BLaER1 treated with 17β-estradiol and CSF1 and Interleukin-3, amounts not matched to agents 10 nM and 100 nM (cell line): ENCODE results near the gene IL11.
"Not testable (repeated sequence)": the region's sequence is repeated elsewhere in the genome, so short reads cannot be mapped to it uniquely, and the experiment has no call there.

Experiments used
- H3K27ac ChIP-seq, 11 experiments: shearing (Covaris generic); formaldehyde crosslinking; 2 replicates each; pipeline ENCODE4 v1.8.1; 2022
- H3K27me3 ChIP-seq, 11 experiments: shearing (Covaris generic); formaldehyde crosslinking; 2 replicates each; pipeline ENCODE4 v1.8.1; 2022
- H3K36me3 ChIP-seq, 11 experiments: shearing (Covaris generic); formaldehyde crosslinking; 2 replicates each; pipeline ENCODE4 v1.8.1; 2022
- H3K4me1 ChIP-seq, 10 experiments: shearing (Covaris generic); formaldehyde crosslinking; 2 replicates each; pipeline ENCODE4 v1.8.1; 2022
- H3K4me2 ChIP-seq, 11 experiments: shearing (Covaris generic); formaldehyde crosslinking; 2 replicates each; pipeline ENCODE4 v1.8.1; 2022
- H3K4me3 ChIP-seq, 10 experiments: shearing (Covaris generic); formaldehyde crosslinking; 2 replicates each; pipeline ENCODE4 v1.8.1; 2022
- H3K9ac ChIP-seq, 11 experiments: shearing (Covaris generic); formaldehyde crosslinking; 2 replicates each; pipeline ENCODE4 v1.8.1; 2022
- H3K9me3 ChIP-seq, 11 experiments: shearing (Covaris generic); formaldehyde crosslinking; replicated peaks in 1 of 11; 2 replicates each; pipeline ENCODE4 v1.8.1; 2022
- H4K20me1 ChIP-seq, 11 experiments: shearing (Covaris generic); formaldehyde crosslinking; 2 replicates each; pipeline ENCODE4 v1.8.1; 2022
- Cebpa-rat ChIP-seq, 11 experiments: shearing (Covaris generic); IDR thresholded peaks; 2 replicates each; pipeline ENCODE4 v1.8.1; 2022

Gene IL11

GRCh38 chr19:55336101-55336500 is 34.2 kb downstream of the IL11 start:
- Histone ChIP-seq H3K4me2 (no peak overlapping the region), H3K27ac (no peak overlapping the region), H3K4me1 (peaks cover 12 to 50% (median 38%) of the 10 kb centered on the region in 10 experiments), H3K4me3 (no peak overlapping the region), H4K20me1 (no peaks in the 10 kb centered on the region), H3K9ac (no peak overlapping the region), H3K27me3 (no peaks in the 10 kb centered on the region), H3K9me3 (no peaks in the 10 kb centered on the region; a peak in 1 of 22 replicates), H3K36me3 (no peaks in the 10 kb centered on the region)
- TF ChIP-seq Cebpa-rat (IDR thresholded peaks at IDR 0.05), result no peak

DNA sequence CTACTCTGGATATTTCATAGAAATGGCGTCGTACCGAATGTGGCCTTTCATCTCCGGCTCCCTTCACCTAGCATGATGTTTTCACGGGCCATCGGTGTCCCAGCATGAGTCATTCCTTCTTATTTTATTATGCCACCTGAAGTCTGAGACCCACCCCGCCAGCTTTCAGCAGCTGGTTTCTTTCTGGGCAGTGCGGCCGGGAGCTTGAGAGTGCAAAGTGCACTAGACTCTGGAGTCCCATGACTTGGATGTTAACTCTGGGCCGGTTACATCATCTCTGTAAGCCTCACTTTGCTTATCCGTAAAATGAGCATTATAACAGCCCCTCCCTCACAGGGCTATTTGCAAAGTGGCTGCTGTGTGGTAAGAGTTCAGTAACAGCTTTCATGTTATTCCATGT is 36.4 kb downstream of the IL11 start:
- Histone ChIP-seq H3K9me3 (no peaks in the 10 kb centered on the region; a peak in 1 of 22 replicates), H3K4me1 (peaks cover 12 to 64% (median 38%) of the 10 kb centered on the region in 10 experiments), H3K36me3 (no peaks in the 10 kb centered on the region), H3K27ac (no peak overlapping the region), H3K27me3 (no peaks in the 10 kb centered on the region), H3K4me2 (peak overlapping the region in 3 of 11 experiments; percentile 7 to 20 (median 13); a peak in 3 of 22 replicates), H3K4me3 (no peak overlapping the region), H4K20me1 (no peaks in the 10 kb centered on the region), H3K9ac (no peak overlapping the region)
- no peak for TF ChIP-seq Cebpa-rat (IDR thresholded peaks at IDR 0.05)

DNA sequence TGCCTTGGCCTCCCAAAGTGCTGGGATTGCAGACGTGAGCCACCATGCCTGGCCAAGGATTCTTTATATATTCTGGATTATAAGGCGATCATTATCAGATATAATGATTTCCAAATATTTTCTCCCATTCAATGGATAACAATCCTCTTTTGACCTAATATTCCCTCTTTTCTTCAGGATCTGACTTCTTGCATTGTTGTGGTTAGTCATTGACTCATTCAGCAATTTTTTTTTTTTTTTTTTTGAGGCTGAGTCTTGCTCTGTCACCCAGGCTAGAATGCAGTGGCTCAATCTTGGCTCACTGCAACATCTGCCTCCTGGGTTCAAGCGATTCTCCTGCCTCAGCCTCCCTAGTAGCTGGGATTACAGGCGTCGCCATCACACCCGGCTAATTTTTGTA is 40.5 kb downstream of the IL11 start:
- H3K27me3 ChIP-seq, H3K4me3 ChIP-seq, H4K20me1 ChIP-seq, H3K9ac ChIP-seq, H3K36me3 ChIP-seq, H3K9me3 ChIP-seq: not testable (repeated sequence)
- peak overlapping the region in 5 of 11 experiments; percentile 25 to 46 (median 37); a peak in 7 of 22 replicates for H3K4me2 ChIP-seq
- peaks cover 21 to 84% (median 57%) of the 10 kb centered on the region in 10 experiments for H3K4me1 ChIP-seq
- H3K27ac ChIP-seq, result peak overlapping the region in 3 of 11 experiments; percentile 22 to 26 (median 22); a peak in 3 of 22 replicates

DNA sequence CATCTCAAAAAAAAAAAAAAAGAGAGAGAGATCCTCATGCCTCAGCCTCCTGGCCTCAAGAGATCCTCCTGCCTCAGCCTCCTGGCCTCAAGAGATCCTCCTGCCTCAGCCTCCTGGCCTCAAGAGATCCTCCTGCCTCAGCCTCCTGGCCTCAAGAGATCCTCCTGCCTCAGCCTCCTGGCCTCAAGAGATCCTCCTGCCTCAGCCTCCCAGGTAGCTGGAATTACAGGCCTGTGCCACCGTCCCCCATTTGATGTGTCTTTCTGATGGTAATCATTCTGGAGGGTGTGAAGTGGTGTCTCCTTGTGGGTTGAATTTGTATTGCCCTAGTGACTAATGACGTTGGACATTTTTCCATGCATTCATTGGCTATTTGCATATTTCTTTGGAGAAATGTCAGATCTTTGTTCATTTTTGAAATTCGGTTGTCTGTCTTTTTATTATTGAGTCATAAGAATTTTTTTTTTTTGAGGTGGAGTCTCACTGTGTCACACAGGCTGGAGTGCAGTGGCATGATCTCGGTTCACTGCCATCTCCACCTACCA is 41.4 kb downstream of the IL11 start:
- H3K9me3 ChIP-seq, result peaks cover 0 to 10% (median 0%) of the 10 kb centered on the region in 11 experiments; a peak in 2 of 22 replicates
- H4K20me1 ChIP-seq, H3K4me3 ChIP-seq, H3K36me3 ChIP-seq, H3K9ac ChIP-seq, H3K4me2 ChIP-seq, H3K27me3 ChIP-seq, H3K27ac ChIP-seq: not testable (repeated sequence)
- peaks cover 30 to 87% (median 66%) of the 10 kb centered on the region in 10 experiments for H3K4me1 ChIP-seq

- TF ChIP-seq Cebpa-rat (IDR thresholded peaks at IDR 0.05), result no peak
Measured at GRCh38 chr19:55325172-55325571, 45.1 kb downstream of the IL11 start, which contains the start of gene TMEM150B. TSS of gene TMEM150B (minus strand) at chr19:55325341. CDS start at chr19:55321036, 4,305 bp downstream.

GRCh38 chr19:55324662-55325061 is 45.6 kb downstream of the IL11 start:
- no peak for TF ChIP-seq Cebpa-rat (IDR thresholded peaks at IDR 0.05)
- peak overlapping the region in 9 of 10 experiments; percentile 20 to 65 (median 52); a peak in 18 of 20 replicates for H3K4me3 ChIP-seq
- H3K4me2 ChIP-seq, result peak overlapping the region; percentile 73 to 97 (median 84)
- H3K9ac ChIP-seq, result peak overlapping the region; percentile 59 to 79 (median 73); a peak in 21 of 22 replicates
- H3K36me3 ChIP-seq, result peaks cover 0 to 10% (median 0%) of the 10 kb centered on the region in 11 experiments; a peak in 8 of 22 replicates
- no peaks in the 10 kb centered on the region for H3K27me3 ChIP-seq
- peaks cover 0 to 10% (median 0%) of the 10 kb centered on the region in 11 experiments; a peak in 1 of 22 replicates for H3K9me3 ChIP-seq
- H3K4me1 ChIP-seq, result peaks cover 57 to 87% (median 74%) of the 10 kb centered on the region in 10 experiments
- H4K20me1 ChIP-seq, result peaks cover 0 to 16% (median 0%) of the 10 kb centered on the region in 11 experiments; a peak in 3 of 22 replicates
- H3K27ac ChIP-seq, result peak overlapping the region; percentile 66 to 90 (median 80)

More at GRCh38 chr19:55325172-55325571, 45.1 kb downstream of the IL11 start, which contains the start of gene TMEM150B:
- H3K27ac ChIP-seq, result peak within 1 kb of the TSS; percentile 66 to 90 (median 80)
- H3K9me3 ChIP-seq, result peaks cover 0 to 10% (median 0%) of the 10 kb centered on the region in 11 experiments; a peak in 1 of 22 replicates
- no peaks in the 10 kb centered on the region for H3K27me3 ChIP-seq
- H3K36me3 ChIP-seq, result peaks cover 0 to 5% (median 0%) of the 10 kb centered on the region in 11 experiments; a peak in 7 of 22 replicates
- H3K9ac ChIP-seq, result peak within 1 kb of the TSS; percentile 59 to 79 (median 73)
- H3K4me1 ChIP-seq, result peaks cover 57 to 87% (median 76%) of the 10 kb centered on the region in 10 experiments
- H3K4me3 ChIP-seq, result peak within 1 kb of the TSS in 9 of 10 experiments; percentile 20 to 65 (median 52); a peak in 18 of 20 replicates
- H3K4me2 ChIP-seq, result peak within 1 kb of the TSS; percentile 73 to 97 (median 84)
- peaks cover 0 to 16% (median 0%) of the 10 kb centered on the region in 11 experiments; a peak in 3 of 22 replicates for H4K20me1 ChIP-seq

DNA sequence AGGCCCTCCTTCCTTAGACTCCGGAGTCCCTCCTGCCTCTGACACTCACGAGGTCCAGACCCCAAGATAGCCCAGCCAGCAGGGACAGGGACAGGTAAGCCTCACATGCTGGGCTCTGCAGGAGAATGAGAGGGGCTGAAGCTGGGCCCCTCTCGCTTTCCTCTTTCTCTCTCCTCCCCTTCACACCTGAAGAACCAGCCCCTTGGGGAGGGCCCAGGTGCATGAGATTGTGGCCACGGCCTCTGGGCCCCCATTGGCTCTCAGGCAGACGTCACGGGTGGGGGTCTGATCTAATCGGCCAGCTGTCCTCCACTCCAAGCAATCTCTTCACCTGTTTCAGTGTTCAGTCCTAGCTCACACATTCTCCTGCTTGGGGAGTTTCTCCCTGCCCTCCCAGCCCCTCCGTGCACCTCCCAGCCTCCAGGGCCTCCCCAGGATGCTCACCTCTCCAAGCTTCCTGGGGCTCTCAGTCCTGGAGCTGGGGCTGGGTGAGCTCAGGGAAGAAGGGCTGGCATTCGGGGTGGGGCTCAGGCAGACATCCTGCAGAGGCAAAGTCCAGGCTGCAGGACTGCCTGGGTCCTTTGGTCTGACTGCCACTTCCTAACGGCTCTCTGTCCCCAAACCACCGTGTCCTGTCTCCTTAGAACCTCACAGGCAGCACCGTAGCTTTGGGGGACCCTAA is 47.9 kb downstream of the IL11 start:
- Histone ChIP-seq H3K27ac (peak overlapping the region in 9 of 11 experiments; percentile 17 to 81 (median 31); a peak in 11 of 22 replicates), H3K9me3 (peaks cover 0 to 10% (median 0%) of the 10 kb centered on the region in 11 experiments; a peak in 1 of 22 replicates), H3K4me3 (peak overlapping the region in 5 of 10 experiments; percentile 18 to 63 (median 42); a peak in 9 of 20 replicates), H3K27me3 (no peaks in the 10 kb centered on the region), H3K4me2 (peak overlapping the region; percentile 58 to 97 (median 82)), H3K36me3 (peaks cover 0 to 34% (median 0%) of the 10 kb centered on the region in 11 experiments; a peak in 8 of 22 replicates), H3K4me1 (peaks cover 57 to 72% (median 64%) of the 10 kb centered on the region in 10 experiments), H3K9ac (peak overlapping the region in 8 of 11 experiments; percentile 12 to 75 (median 48); a peak in 11 of 22 replicates), H4K20me1 (peaks cover 0 to 16% (median 0%) of the 10 kb centered on the region in 11 experiments; a peak in 3 of 22 replicates)
- no peak for TF ChIP-seq Cebpa-rat (IDR thresholded peaks at IDR 0.05)

DNA sequence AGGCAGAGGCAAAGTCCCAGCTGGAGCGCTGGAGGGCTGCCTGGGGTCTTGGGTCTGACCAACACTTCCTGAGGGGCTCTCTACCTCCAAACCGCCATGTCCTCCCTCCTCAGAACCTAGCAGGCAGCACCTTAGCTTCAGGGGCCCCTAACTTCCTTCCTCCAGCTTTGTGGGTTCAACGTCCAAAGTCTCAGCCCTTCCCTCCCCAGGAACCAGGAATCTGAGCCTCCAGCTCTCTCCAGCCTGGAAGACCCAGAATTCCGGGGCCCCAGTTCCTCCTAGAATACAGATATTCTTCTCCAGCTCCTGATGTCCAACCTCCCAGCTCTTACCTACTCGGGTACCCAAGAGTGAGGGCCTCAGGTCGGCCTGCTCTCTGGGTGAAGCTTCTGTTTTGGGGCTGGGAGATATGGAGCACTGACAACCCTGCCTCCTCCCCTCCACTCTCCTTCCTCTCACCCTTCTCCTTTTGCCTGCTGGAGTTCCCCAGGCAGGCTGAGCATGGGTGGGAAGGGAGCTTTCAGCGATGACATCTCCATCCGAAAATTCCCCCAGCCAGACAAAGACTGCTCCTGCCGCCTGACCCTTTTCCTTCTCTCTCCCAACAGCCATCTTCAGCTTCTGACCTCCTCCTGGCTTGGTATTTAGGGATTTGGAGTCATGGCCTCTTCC is 48.7 kb downstream of the IL11 start:
- Histone ChIP-seq H3K4me2 (peak overlapping the region; percentile 58 to 97 (median 82)), H3K4me1 (peaks cover 55 to 66% (median 58%) of the 10 kb centered on the region in 10 experiments), H3K27me3 (no peaks in the 10 kb centered on the region), H3K9ac (peak overlapping the region in 9 of 11 experiments; percentile 4 to 75 (median 44); a peak in 12 of 22 replicates), H3K4me3 (peak overlapping the region in 5 of 10 experiments; percentile 18 to 63 (median 42); a peak in 9 of 20 replicates), H3K9me3 (peaks cover 0 to 7% (median 0%) of the 10 kb centered on the region in 11 experiments; a peak in 1 of 22 replicates), H4K20me1 (peaks cover 0 to 20% (median 0%) of the 10 kb centered on the region in 11 experiments; a peak in 3 of 22 replicates), H3K36me3 (peaks cover 0 to 41% (median 0%) of the 10 kb centered on the region in 11 experiments; a peak in 9 of 22 replicates), H3K27ac (peak overlapping the region in 8 of 11 experiments; percentile 2 to 81 (median 20); a peak in 8 of 22 replicates)
- no peak for TF ChIP-seq Cebpa-rat (IDR thresholded peaks at IDR 0.05)
